Endothelial cell (in vitro differentiated cells): ENCODE data around the gene IRS2. TPM values are rescaled to one million over a fixed set of nuclear protein-coding genes. Genes with fewer than 3 reads are reported as not detected.

Experiments
- DNase-seq: peaks from one replicate; pipeline ENCODE4 v3.0.0; 2021; ENCODE audit warnings: low spot score
- H3K27ac Mint-ChIP-seq: one replicate; pipeline ENCODE4 v1.8.0; 2021; ENCODE audit warnings: mixed read lengths, inconsistent platforms; ENCODE audit not compliant: unreplicated experiment
- H3K27me3 Mint-ChIP-seq: one replicate; pipeline ENCODE4 v1.8.0; 2021; ENCODE audit warnings: mild to moderate bottlenecking, moderate library complexity, mixed read lengths, inconsistent platforms; ENCODE audit not compliant: unreplicated experiment
- H3K36me3 Mint-ChIP-seq: one replicate; pipeline ENCODE4 v1.8.0; 2021; ENCODE audit warnings: mild to moderate bottlenecking, low read depth, mixed read lengths, inconsistent platforms; ENCODE audit not compliant: unreplicated experiment
- H3K4me1 Mint-ChIP-seq: one replicate; pipeline ENCODE4 v1.8.0; 2021; ENCODE audit warnings: mild to moderate bottlenecking, mixed read lengths, inconsistent platforms; ENCODE audit not compliant: unreplicated experiment
- H3K4me3 Mint-ChIP-seq: one replicate; pipeline ENCODE4 v1.8.0; 2021; ENCODE audit warnings: mild to moderate bottlenecking, mixed read lengths, inconsistent platforms; ENCODE audit not compliant: unreplicated experiment
- H3K9me3 Mint-ChIP-seq: one replicate; pipeline ENCODE4 v1.8.0; 2021; ENCODE audit warnings: mixed read lengths, inconsistent platforms; ENCODE audit not compliant: unreplicated experiment
- CTCF ChIP-seq: fragments of 200-600 bp; sonication (generic); IDR thresholded peaks from one replicate; pipeline ENCODE4 v1.5.0; 2021; ENCODE audit warnings: antibody characterized with exemption; ENCODE audit not compliant: unreplicated experiment
- total RNA-seq: library from RNA; stranded (reverse); fragmentation: NEBNext Ultra II Directional; extraction: Animal tissue kit (Norgen Biotek cat#: 25700); gene quantifications from one replicate; pipeline ENCODE4 v1.2.1, GENCODE V29; 2021; ENCODE audit not compliant: unreplicated experiment

IRS2 gene
- total RNA-seq, 1 donor from 2014 or later = 16.4 TPM

GRCh38 chr13:109745702-109746101, 40.7 kb downstream of the IRS2 start:
- no peak for DNase-seq
- Mint-ChIP-seq H3K4me3 (no peak overlapping the region), H3K27me3 (peaks cover 7% of the 10 kb centered on the region), H3K36me3 (peaks cover 2% of the 10 kb centered on the region), H3K4me1 (peaks cover 25% of the 10 kb centered on the region), H3K27ac (no peak overlapping the region), H3K9me3 (no peaks in the 10 kb centered on the region)
- TF ChIP-seq CTCF = no peak

DNA sequence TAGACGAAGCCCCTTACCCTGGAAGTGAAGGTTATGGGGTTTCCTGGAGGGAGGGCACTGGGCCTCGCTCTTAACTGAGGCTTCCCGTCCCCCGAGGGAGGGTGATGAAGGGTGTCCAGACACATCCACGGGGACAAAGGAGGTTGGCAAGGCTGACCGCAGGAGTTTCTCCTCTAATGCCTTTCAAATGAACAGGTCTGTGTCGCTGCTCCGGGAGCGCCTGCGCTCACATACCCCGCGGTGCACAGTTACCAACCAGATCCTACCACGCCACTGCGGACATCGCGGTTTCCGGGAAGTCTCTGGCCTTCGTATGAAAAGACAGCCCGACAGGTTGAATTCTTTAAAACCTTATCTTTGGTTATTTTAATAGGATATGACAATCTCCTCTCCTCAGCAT, 41.3 kb downstream of the IRS2 start:
- no peak for TF ChIP-seq CTCF
- Mint-ChIP-seq H3K27ac (no peak overlapping the region), H3K27me3 (peaks cover 11% of the 10 kb centered on the region), H3K4me3 (no peak overlapping the region), H3K36me3 (peaks cover 5% of the 10 kb centered on the region), H3K9me3 (no peaks in the 10 kb centered on the region), H3K4me1 (peaks cover 29% of the 10 kb centered on the region)
- no peak for DNase-seq

DNA sequence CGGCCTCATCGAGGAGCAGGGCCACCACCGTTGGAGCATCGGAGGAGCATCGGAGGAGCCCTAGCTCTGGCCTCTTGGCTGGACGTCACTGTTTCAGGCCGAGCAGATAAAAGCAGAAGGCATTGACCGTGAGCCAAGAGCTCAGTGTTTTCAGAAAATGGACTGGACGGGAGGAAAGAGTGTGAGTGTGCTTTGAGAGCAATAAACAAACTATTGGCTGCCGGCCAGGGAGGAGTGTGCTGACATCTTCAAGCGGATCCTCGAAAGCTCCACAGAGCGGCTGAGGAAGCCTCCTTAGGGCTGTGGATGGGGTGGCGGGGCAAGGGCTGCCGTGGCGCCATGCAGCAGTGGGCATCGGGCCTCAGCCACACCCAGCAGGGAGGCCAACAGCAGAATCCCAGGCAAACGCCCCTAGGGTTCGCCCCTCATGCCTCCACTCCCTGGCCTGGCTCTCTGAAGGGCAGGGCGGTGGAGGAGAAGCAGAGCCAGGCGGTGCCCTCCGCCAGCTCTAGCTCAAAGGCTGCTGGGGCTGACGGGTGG, 41.8 kb downstream of the IRS2 start:
- peak overlapping the region; percentile 76 for H3K27ac Mint-ChIP-seq
- H3K27me3 Mint-ChIP-seq = peaks cover 11% of the 10 kb centered on the region
- H3K4me3 Mint-ChIP-seq = no peak overlapping the region
- peaks cover 5% of the 10 kb centered on the region for H3K36me3 Mint-ChIP-seq
- H3K4me1 Mint-ChIP-seq = peaks cover 31% of the 10 kb centered on the region
- no peak for DNase-seq
- no peaks in the 10 kb centered on the region for H3K9me3 Mint-ChIP-seq
- no peak for TF ChIP-seq CTCF

- no peak overlapping the region for H3K4me3 Mint-ChIP-seq
These were observed 42.5 kb downstream of the IRS2 start for GRCh38 chr13:109743706-109744453.

More at GRCh38 chr13:109743706-109744453, 42.5 kb downstream of the IRS2 start:
- Mint-ChIP-seq H3K4me1 (peaks cover 31% of the 10 kb centered on the region), H3K9me3 (no peaks in the 10 kb centered on the region), H3K36me3 (peaks cover 5% of the 10 kb centered on the region), H3K27ac (peak overlapping the region; percentile 76), H3K27me3 (peaks cover 11% of the 10 kb centered on the region)
- DNase-seq = peak; percentile 56
- TF ChIP-seq CTCF = no peak
